ENCODE results near the gene SIAH3.

Gene SIAH3

DNA sequence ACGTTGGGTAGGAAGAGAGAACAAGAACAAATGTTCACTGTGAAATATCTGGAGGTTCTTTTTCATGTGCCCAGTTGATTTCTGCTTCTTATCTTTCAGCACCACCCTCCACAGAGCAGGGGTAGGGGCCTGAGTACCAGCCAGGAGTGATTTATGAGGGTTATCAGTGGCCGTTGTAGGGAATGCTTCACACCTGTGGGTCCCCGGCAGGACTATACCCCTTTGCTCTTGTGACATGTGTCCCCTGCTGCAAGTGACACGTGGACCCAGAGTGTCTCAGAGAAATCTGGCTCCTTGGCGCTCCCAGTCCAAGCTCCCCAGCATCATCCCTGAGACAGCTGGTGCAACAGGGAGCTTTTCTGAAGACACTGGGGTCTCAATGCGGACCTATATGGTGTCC, 29.7 kb downstream of the SIAH3 start:
- no peak for DNase-seq (ENCODE audit: low spot score)

DNA sequence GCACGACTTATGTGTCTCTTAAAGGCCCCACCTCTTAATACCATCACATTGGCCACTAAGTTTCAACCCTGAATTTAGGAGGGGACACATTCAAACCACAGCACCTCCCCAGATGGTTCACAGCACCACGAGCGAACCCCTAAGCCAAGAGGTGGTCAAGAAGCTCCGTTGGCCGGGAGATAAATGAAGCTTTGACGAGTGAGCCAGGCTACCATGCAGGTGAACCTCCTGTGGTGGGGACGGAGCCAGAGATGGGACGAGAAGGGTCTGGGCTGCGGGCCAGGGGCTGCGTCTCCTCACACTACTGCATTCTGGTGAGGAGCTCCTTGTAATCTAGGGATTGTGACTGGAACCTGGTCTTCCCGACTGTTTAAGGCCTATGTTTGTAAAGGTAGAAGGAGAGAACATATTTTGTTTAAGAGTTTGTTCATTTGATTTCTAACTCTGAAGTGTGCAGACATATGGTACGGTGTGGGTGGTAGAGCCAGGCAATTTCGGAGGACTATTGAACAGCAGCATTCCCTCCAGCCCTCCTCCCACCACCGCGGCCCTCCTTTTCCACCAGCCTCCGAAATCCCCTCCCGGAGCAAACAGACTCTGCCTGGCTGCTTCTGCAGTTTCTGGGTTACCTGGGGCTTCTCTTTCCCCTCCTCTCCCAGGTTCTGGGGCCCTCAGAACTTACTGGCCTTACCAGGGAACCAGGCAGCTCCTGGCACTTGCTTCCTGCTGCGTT, 31.3 kb downstream of the SIAH3 start:
- no peak for DNase-seq (ENCODE audit: low spot score)

DNA sequence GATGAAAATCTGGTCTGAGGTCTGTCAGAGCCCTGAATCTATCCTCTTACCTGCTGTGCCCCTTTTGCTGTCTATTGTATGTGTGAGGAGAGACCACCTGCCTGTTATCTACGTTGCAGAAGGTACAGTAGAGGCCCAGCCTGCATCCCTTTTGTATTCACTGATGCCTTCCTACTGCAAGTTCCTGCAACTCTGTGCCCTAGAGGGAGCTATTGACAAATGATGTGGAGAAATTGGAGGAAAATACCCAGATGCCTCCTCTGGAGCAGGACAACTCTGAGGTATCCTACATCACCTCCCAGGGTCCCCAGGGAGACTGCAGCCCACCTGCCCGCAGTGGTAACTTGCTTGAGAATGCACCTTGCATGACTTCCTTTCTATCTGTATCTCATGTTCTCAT, 33.7 kb downstream of the SIAH3 start:
- DNase-seq (ENCODE audit: low spot score) = no peak

DNA sequence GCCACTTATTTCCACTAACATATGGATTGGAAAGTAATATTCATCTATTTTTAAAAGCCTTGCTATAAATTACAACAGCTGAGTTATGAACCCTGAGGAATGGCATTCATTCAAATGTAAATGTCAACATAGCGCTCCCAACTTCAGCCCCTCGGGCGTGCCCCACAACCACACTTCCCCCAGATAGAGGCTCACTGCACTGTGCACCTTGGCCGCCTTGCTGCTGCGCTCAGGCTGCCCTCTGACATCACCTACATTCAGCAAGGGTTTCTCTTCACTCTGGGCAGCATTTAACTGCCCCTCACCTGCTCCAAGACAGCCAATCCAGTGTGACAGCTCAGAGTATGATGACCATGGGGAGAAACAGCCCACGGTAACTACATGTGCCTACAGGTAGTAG, 35.1 kb downstream of the SIAH3 start:
- no peak for DNase-seq (ENCODE audit: low spot score)

DNA sequence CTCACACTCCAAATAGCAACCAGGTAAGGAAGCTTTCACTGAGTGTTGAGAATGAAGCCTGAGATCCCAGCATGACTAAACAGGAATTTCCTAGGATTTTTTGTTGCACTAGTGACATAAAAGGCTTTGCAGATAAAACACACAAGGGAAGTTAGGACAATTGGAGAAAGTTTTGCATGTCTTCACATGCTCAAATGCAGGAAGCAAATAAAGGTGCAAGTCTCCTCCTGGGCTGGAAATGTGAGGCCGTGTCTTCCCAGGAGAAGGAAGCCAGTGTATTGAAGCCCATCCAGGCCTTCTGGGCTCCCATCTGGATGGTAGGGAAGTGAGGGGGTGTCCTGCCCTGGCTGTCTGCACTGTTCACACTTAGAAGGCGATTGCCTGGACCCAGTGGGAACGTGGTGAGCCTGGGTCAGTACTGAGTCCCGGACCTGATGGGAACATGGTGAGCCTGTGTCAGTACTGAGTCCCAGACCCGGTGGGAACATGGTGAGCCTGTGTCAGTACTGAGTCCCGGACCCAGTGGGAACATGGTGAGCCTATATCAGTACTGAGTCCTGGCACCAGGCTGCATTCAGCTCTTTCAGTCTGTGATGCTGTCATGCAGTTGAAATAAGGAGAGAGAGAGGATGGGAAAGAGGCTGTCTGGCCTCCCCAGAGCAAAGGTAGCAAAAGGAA, 38.7 kb downstream of the SIAH3 start:
- DNase-seq (ENCODE audit: low spot score) = no peak

DNA sequence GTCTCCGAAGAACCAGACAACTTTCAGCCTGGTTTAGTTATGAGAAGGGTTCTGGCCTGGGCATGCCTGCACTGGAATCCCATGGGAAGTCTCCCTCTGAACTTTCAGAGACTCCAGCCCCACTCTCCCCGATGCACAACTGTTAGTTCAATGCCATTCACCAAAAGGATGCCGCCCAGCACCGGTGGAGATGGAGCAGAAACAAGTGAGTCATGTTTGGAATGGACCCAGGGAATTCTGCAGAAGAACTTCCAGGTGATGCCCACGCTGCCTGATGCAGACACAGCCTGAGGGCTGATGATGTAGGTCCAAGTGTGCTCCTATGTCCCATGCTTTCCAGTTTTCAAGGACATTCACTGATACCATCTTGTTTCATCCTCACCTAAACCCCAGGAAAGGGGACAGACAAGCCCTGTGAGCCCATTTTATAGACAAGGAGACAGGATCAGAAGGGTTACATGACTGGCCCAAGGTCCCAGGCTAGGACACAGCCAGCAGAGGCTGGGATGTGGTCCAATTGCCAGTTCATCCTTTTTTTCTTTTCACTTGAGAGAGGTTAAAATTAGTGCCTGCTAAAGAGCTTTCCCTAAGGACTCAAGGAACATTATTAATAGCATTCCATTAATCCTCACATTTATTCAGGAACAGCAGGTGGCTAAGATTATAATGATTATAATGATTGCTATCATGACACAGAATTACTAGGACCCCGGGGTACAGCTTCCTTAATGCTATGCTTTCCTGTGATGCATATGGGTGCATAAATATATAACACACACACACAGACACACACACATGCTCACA, 39.5 kb downstream of the SIAH3 start:
- DNase-seq (ENCODE audit: low spot score) = no peak

DNA sequence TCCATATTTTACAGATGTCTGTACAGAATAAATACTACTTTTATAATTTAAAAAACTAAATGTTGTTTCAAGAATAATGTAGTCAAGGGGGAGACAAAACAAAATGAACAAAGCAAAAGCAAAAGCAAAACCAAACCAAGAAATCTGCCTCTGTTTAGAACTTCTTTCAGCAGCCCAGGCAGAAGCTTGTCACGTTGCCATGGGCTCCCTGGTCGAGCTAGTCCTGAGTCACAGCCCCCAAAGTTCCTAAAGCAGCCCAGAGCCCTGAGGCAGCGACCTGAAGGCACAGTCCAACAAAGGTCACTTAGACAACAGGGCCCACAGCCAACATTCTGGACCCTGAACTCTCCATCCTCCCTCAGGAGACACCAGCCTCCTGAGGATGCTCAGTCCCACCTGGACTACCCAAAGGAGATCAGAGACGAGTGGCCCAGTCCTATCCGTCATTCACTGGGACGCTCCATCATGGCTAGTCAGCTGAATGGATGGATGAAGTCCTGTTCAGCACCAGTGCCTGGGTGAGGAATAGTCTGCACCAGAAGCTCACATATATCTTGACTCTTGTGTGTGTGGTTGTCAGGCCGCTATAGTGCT, 41.7 kb downstream of the SIAH3 start:
- DNase-seq (ENCODE audit: low spot score) = no peak

DNA sequence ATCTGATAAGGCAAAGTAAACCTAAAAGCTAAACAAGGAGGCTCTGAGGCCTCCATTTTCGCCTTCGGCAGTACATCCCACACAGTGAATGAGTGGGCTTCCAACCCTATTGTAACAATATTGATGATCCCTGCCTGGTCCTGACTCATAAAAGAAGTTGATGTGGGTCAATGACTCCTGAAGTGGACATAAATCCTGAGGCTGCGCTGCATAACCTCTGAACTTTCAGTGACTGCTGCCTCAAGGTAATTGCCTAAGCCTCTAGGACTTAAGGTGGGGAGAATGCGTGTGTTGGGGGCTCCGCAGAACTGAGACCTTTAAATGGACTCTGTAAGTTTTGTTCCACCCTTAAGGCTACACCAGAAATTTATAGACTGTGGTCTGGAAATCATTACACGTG, 42.6 kb downstream of the SIAH3 start:
- no peak for DNase-seq (ENCODE audit: low spot score)

DNA sequence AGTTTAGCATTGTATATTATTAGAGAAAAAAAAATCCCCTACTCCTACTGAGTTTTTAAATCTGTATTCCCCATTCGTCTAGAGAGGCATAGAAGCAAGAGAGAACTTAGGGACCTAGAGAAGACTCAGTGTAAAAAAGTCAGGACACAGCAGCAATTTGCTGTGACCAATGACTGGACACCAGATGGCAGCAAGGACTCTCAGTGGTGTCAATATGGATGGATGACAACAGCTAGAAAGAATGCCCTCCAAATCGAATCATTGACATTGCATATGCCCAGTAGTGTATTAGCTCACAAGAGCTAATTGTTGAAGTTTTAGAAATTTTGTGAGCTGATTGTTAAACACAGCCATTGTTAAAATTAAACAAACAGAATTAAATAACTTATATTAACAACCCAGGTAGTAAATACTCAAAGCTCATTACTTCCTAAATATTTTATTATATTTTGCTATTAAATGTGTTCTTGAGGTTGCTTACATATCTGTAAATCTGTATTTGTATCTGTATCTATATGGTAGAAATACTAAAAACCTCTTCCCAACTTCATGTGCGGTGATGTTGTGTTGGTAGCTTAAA, 43.9 kb downstream of the SIAH3 start:
- peak; percentile 74 for DNase-seq (ENCODE audit: low spot score)

DNA sequence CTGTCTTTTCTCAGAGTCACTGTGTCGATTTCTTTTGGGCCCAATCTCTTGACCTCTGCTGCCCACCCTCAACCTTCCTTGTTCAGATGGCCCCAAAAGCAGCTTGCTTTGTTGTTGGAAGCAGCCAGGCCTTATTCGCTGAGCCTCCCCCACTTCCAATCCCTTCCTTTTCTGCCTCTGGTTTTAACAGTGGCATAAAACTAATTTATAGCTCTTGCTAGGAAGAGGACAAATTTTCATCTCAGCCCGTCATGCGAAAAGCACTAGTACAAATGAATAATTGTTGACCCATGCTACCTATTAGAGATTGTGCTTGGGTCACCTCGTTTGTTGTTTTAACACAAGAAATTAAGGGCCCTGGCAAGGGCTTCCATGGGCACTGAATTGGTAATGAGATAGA, 51.1 kb downstream of the SIAH3 start:
- no peak for DNase-seq (ENCODE audit: low spot score)

DNA sequence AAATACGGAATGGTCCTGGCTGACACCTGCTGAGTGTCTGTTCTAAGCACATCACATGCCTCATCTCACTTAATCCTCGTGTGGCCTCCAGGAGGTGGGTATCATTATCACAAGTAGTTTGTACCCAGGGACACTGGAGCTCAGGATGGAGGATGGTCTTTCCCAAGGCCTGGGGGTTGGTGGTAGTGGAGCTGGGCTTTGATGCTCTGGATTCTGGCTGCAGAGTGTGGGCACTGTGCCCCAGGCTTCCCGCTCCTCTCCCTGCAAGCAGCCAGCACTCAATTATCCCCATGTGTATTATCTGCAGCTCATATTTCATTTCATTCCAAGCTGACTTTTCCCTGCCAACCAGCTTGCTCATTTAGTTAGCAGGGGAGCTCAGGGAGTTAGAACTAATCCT, 52.1 kb downstream of the SIAH3 start:
- no peak for DNase-seq (ENCODE audit: low spot score)

DNA sequence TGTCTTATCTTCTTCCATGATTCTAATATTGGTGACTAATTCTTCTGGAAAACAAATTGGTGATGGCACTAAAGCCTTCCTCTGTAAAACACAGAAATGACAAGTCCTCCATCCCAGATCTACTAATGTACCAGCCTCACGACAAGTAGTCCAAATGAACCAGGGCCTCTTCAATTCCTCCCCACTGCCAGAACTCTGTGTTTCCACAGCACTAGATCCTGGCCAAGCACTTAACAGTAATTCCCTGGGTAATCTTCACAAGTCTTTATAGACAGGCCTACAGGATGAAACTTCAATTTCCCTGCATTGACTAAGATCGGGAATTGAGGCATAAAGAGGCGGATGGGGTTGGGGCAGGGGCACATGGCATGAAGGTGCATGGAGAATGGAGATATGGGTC, 52.7 kb downstream of the SIAH3 start:
- no peak for DNase-seq (ENCODE audit: low spot score)

DNA sequence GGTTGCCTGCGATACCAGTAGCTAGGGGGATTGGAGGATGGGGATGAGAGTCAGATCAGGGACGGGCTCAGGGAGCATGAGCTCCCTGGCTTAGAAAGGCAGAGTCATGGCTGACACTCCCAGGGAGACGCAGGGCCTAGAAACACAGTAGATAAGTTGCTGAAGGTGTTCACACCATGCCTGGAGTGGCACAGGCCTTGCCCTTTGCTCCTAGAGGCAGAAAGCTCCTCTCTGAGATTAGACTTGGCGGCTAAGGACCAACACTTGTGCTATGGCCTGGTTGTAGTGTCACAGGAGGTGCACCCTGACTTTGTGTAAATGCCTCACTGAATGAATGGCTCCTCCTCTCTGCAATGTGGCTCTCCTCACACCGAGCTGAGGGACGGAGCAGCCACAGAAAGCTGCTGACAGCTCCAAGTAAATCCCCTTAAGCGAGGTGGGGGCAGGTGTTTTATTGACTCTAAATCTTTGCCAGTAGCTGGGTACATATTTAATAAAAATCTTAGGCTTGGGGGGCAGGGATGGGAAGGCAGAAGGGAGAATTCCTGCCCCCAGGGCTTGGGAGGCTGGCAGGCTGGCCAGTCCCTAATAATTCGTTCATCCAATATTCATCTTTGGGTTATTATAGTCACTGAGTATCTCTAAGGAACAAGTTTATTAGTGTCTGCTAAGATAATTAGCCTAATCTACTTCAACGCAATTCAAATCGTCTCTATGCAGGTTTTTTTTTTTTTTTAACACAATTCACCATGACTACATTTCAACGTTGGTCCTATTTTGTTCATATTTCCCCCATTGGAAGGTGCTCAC, 54.9 kb downstream of the SIAH3 start:
- DNase-seq (ENCODE audit: low spot score) = no peak

DNA sequence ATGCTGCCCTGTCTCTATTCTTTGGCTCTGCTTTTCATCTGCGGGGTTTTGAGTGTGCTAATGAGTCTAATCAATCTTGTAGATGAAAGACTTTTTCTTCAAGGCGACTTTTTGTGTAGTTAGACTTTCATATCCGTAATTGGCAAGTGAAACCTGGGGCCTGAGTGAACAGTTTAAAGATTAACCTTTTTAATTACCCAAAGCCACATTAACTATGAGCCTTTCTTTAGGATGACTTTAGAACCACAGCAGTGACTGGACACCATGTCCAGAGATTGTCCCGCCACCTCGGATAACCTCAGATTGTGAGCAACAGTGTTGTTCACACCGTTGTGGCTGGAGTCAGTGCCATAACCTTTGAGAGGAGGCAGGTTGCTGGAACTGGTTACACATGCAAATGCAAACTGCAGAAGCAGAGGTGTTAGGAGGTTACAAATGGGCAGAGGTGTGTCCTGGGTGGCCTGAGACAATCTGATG, 58.7 kb downstream of the SIAH3 start:
- no peak for DNase-seq (ENCODE audit: low spot score)

DNA sequence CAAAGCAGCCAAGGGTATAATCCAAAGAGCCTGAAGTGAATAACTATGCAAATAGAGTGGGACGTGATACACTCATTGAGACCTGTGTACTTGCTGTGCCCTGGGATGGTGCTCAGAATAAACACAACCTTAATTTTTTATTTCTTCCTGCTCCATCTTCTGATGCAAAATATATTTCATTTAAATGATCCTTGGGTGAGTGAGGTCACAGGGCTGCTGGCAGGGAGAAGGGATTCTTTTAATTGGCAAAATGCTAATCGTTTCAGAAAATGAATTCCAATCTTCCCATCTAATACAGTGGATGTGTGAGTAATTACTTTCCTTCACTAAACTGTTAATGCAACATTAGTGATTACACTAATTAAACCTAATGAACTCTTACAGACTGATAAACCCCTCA, 63.5 kb downstream of the SIAH3 start:
- DNase-seq (ENCODE audit: low spot score) = no peak

DNA sequence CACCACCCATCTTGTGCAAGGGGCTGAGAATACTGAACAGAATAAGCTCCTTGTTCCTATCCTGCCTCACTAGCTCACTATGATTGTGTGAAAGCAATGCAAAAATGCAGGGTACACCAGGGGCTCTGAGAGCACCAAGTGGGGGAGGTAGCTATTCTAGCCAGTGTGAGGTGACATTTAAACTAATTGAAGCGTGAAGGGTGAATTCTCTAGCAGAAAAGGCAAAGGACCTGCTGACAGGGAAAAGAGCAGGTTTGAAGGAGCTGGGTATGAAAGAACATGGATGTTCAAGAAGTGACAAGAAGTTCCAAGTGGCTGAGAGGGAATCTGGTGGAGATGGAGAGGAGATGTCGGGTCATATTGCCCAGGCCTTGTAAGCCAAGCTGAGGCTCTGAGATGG, 64.2 kb downstream of the SIAH3 start:
- DNase-seq (ENCODE audit: low spot score) = no peak

DNA sequence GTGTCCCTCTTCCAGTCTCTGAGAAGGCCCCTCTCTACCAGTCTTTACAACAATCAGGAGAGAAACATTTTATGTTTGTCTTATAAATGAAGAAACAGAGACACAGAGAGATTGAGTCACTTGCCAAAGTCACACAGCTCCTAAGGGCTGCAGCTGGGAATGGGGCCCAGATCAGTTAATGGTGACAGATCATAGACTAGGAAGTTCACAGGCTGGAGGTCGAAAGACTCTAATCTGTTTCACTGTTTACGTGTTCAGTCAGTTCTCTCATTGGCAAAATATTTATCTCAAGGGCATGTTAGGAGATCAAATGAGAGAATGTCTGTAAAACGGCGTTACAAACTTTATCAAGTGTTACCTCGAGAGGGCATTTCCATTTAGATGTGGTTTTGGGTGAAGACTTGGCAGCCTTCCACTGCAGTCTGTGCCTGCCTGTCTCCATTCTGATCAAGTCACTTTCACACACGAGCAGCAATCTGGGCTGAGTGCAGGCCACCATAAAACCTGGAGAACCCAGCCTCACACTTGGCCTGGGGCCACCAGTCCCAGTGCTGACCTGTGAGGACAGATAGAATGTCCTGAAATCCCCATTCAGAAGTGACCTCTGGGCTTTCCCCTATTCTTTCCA, 65.1 kb downstream of the SIAH3 start:
- no peak for DNase-seq (ENCODE audit: low spot score)

DNA sequence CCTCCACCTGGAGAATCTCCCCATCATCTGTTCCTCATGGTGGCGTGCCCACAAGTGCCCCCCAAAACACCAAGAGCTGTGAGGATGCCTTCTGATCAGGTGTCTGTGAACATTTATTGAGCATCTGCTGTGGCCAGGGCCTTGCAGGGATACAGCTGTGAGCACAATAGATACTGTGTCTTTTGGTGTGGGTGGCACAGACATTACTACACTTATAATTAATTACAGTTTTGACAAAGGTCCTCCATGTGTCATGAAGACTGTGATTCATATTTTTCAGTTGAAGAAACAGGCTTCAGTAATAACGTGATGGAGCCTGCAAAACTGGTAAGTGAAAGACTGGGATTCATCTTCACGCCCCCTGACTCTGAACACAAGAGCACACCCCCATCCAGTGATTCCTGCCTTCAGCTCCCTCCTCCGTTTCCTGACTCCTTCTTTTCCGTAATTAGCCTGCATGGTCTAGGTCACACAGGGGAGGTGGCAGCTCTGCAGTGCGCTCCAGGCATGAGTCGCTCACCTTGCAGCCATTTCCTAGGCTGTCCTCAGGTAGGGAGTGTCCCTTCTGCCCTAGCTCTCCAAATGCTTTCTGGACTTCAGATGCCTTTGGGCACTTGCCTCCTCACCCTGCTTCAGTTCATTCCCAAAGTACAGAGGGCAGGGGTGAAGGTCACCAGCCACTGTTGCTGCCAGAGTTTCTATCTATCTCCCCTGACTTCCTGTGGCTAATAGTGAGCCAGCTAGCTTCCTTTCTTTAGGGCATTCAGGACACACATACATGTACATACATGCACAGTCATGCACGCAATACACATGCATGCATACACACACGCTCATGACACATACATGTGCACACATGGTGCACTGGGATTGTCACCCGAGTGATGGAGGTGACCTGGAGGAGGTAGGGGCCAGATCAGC, 66.5 kb downstream of the SIAH3 start:
- DNase-seq (ENCODE audit: low spot score) = peak; percentile 19

DNA sequence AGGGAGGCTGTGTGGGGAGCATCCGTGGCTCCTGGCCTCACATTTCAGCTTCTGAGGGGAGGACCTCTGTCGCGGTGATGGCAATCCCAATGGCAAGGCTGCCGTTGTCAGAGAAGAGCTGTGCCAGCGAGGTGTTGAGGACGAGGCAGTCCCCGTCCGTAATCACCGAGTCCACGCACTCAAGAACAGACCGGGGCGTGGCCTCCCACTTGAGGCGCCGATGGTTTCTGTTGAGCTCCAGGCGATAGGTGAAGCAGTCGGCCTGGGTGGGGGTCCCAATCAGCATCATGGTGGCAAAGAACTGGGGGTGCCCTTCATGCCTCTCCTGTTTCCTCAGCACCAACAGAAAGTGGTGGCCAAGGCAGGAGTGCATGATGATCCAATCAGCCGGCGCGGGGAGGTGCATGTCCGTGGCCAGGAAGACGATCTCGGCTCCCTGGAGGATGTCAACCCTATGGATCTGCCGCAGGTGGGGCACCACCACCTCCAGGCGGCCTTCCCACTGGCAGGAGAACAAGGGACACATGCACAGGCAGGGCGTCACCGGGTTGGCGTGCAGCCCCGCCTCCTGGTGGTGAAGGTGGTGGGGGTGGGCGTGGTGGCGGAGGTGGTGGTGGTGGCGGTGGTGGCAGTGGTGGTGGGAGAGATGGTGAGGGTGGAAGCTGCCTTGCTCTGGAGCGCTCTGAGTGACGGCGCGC, 68.1 kb downstream of the SIAH3 start:
- DNase-seq (ENCODE audit: low spot score) = no peak

All from COLO829 (cell line).